GM12874 (cell line): ENCODE results near the gene KRCC1.

Experiments
- CTCF ChIP-seq: IDR thresholded peaks from 2 replicates; pipeline ENCODE4 v1.5.1; 2011; ENCODE audit warnings: low read depth, mild to moderate bottlenecking, control low read depth, low read length, moderate library complexity; ENCODE audit not compliant: insufficient read depth

The KRCC1 gene

GRCh38 chr2:88086401-88086800 lies 30.8 kb upstream of the KRCC1 start:
- no peak for TF ChIP-seq CTCF

GRCh38 chr2:88085602-88086001 lies 30.0 kb upstream of the KRCC1 start:
- TF ChIP-seq CTCF: no peak

GRCh38 chr2:88085099-88085498 lies 29.5 kb upstream of the KRCC1 start:
- no peak for TF ChIP-seq CTCF

GRCh38 chr2:88082781-88083180 lies 27.2 kb upstream of the KRCC1 start:
- no peak for TF ChIP-seq CTCF

GRCh38 chr2:88081924-88082608 lies 26.5 kb upstream of the KRCC1 start:
- TF ChIP-seq CTCF: no peak

- TF ChIP-seq CTCF: no peak
Observed at GRCh38 chr2:88080545-88080944, 25.0 kb upstream of the KRCC1 start.

GRCh38 chr2:88078643-88079172 lies 23.1 kb upstream of the KRCC1 start:
- TF ChIP-seq CTCF: no peak
